ENCODE data around the gene SYNM. TPM values are rescaled to one million over a fixed set of nuclear protein-coding genes. Genes with fewer than 3 reads are reported as not detected.

The SYNM gene, protein sequence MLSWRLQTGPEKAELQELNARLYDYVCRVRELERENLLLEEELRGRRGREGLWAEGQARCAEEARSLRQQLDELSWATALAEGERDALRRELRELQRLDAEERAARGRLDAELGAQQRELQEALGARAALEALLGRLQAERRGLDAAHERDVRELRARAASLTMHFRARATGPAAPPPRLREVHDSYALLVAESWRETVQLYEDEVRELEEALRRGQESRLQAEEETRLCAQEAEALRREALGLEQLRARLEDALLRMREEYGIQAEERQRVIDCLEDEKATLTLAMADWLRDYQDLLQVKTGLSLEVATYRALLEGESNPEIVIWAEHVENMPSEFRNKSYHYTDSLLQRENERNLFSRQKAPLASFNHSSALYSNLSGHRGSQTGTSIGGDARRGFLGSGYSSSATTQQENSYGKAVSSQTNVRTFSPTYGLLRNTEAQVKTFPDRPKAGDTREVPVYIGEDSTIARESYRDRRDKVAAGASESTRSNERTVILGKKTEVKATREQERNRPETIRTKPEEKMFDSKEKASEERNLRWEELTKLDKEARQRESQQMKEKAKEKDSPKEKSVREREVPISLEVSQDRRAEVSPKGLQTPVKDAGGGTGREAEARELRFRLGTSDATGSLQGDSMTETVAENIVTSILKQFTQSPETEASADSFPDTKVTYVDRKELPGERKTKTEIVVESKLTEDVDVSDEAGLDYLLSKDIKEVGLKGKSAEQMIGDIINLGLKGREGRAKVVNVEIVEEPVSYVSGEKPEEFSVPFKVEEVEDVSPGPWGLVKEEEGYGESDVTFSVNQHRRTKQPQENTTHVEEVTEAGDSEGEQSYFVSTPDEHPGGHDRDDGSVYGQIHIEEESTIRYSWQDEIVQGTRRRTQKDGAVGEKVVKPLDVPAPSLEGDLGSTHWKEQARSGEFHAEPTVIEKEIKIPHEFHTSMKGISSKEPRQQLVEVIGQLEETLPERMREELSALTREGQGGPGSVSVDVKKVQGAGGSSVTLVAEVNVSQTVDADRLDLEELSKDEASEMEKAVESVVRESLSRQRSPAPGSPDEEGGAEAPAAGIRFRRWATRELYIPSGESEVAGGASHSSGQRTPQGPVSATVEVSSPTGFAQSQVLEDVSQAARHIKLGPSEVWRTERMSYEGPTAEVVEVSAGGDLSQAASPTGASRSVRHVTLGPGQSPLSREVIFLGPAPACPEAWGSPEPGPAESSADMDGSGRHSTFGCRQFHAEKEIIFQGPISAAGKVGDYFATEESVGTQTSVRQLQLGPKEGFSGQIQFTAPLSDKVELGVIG (N-terminal part only)
- 5.7 and 7.2 TPM in 2 replicates for polyA plus RNA-seq
- 13.6 and 16.9 TPM in 2 replicates for polyA minus RNA-seq

DNA sequence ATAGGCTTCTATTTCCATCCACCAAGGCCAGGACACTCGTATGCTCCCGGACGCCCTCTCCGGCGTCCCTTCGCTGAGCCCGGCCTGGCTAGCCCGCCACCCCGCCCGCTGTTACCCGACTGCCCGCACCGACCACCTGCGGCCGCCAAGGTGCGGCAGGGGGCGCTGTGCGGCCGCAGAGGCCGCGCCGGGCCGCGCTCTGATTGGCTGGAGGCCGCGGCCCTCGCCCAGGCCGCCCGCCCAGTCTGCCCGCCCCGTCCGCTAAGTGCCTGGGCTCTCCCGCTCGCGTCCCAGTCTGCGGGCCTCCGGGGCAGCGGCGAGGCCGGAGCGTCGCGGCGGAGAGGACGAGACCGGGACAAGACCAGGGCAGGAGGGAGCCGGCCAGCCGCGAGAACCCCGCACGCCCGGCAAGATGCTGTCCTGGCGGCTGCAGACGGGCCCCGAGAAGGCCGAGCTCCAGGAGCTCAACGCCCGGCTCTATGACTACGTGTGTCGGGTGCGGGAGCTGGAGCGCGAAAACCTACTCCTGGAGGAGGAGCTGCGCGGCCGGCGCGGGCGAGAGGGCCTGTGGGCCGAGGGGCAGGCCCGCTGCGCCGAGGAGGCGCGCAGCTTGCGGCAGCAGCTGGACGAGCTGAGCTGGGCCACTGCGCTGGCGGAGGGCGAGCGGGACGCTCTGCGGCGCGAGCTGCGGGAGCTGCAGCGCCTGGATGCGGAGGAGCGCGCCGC lies at the start of gene SYNM:
Gene SYNM, plus strand, starts transcription at position 293 of the 726 bp plus-strand sequence. Its CDS starts 120 bp downstream, at position 413.
- TF ChIP-seq RAD21 (conservative IDR thresholded peaks at IDR 0.05) (peak; percentile 50), EP300 (conservative IDR thresholded peaks at IDR 0.05; ENCODE audit: poor library complexity, severe bottlenecking) (no peak), SMC3 (conservative IDR thresholded peaks at IDR 0.05; ENCODE audit: poor library complexity) (peak; percentile 59), POLR2AphosphoS5 (IDR thresholded peaks at IDR 0.05) (peak; percentile 53), EZH2 (IDR thresholded peaks at IDR 0.05; ENCODE audit: borderline replicate concordance, insufficient read depth, low read length, poor library complexity, severe bottlenecking) (no peak), MXI1 (conservative IDR thresholded peaks at IDR 0.05; ENCODE audit: poor library complexity, severe bottlenecking) (no peak), TAF1 (IDR thresholded peaks at IDR 0.05; ENCODE audit: low read depth) (peak; percentile 42)
- TF ChIP-seq, protein P1, sequence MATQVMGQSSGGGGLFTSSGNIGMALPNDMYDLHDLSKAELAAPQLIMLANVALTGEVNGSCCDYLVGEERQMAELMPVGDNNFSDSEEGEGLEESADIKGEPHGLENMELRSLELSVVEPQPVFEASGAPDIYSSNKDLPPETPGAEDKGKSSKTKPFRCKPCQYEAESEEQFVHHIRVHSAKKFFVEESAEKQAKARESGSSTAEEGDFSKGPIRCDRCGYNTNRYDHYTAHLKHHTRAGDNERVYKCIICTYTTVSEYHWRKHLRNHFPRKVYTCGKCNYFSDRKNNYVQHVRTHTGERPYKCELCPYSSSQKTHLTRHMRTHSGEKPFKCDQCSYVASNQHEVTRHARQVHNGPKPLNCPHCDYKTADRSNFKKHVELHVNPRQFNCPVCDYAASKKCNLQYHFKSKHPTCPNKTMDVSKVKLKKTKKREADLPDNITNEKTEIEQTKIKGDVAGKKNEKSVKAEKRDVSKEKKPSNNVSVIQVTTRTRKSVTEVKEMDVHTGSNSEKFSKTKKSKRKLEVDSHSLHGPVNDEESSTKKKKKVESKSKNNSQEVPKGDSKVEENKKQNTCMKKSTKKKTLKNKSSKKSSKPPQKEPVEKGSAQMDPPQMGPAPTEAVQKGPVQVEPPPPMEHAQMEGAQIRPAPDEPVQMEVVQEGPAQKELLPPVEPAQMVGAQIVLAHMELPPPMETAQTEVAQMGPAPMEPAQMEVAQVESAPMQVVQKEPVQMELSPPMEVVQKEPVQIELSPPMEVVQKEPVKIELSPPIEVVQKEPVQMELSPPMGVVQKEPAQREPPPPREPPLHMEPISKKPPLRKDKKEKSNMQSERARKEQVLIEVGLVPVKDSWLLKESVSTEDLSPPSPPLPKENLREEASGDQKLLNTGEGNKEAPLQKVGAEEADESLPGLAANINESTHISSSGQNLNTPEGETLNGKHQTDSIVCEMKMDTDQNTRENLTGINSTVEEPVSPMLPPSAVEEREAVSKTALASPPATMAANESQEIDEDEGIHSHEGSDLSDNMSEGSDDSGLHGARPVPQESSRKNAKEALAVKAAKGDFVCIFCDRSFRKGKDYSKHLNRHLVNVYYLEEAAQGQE (IDR thresholded peaks at IDR 0.05; ENCODE audit: borderline replicate concordance) = no peak
- TF ChIP-seq, protein P2, sequence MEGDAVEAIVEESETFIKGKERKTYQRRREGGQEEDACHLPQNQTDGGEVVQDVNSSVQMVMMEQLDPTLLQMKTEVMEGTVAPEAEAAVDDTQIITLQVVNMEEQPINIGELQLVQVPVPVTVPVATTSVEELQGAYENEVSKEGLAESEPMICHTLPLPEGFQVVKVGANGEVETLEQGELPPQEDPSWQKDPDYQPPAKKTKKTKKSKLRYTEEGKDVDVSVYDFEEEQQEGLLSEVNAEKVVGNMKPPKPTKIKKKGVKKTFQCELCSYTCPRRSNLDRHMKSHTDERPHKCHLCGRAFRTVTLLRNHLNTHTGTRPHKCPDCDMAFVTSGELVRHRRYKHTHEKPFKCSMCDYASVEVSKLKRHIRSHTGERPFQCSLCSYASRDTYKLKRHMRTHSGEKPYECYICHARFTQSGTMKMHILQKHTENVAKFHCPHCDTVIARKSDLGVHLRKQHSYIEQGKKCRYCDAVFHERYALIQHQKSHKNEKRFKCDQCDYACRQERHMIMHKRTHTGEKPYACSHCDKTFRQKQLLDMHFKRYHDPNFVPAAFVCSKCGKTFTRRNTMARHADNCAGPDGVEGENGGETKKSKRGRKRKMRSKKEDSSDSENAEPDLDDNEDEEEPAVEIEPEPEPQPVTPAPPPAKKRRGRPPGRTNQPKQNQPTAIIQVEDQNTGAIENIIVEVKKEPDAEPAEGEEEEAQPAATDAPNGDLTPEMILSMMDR (IDR thresholded peaks at IDR 0.05; ENCODE audit: poor library complexity, severe bottlenecking) = peak; percentile 78
- Histone ChIP-seq H3K9ac (ENCODE audit: low read length) (peak within 1 kb of the TSS; percentile 63), H3K36me3 (ENCODE audit: insufficient read depth, low read length) (no peaks in the 10 kb centered on the region), H3K27me3 (ENCODE audit: insufficient read depth, low read depth, low read length) (peaks cover 17% of the 10 kb centered on the region), H3F3A (ENCODE audit: insufficient read depth, low read length, poor library complexity, severe bottlenecking) (no peaks in the 10 kb centered on the region), H4K20me1 (ENCODE audit: insufficient read depth) (no peaks in the 10 kb centered on the region), H3K4me2 (ENCODE audit: low read length) (peak within 1 kb of the TSS; percentile 68), H3K4me3 (ENCODE audit: low read length) (peak within 1 kb of the TSS; percentile 95), H3K9me2 (ENCODE audit: insufficient read depth, low read length) (no peaks in the 10 kb centered on the region), H3K27ac (ENCODE audit: low read length) (peak within 1 kb of the TSS; percentile 52), H3K9me3 (ENCODE audit: low read length) (no peaks in the 10 kb centered on the region), H3K79me2 (replicated peaks; ENCODE audit: insufficient read depth, low read length) (no peaks in the 10 kb centered on the region), H2AFZ (ENCODE audit: low read depth, low read length) (peak within 1 kb of the TSS; percentile 56)
